Measurements from ENCODE around the gene NCAPH2.
"Not testable (repeated sequence)": the region's sequence is repeated elsewhere in the genome, so short reads cannot be mapped to it uniquely, and the experiment has no call there.

The NCAPH2 gene

GRCh38 chr22:50520184-50520583 lies 12.2 kb downstream of the NCAPH2 start:
- FAIRE-seq: not testable (repeated sequence)

GRCh38 chr22:50520826-50521453 lies 12.9 kb downstream of the NCAPH2 start:
- FAIRE-seq: no peak

GRCh38 chr22:50521710-50522109 lies 13.7 kb downstream of the NCAPH2 start:
- FAIRE-seq: no peak

GRCh38 chr22:50522208-50522805 lies 14.3 kb downstream of the NCAPH2 start:
- FAIRE-seq: no peak

- no peak for FAIRE-seq
These were observed 14.9 kb downstream of the NCAPH2 start for GRCh38 chr22:50522806-50523438.

GRCh38 chr22:50523458-50523805 lies 15.4 kb downstream of the NCAPH2 start:
- no peak for FAIRE-seq

GRCh38 chr22:50523806-50524675 lies 16.0 kb downstream of the NCAPH2 start:
- no peak for FAIRE-seq

- FAIRE-seq: no peak
These were observed 16.7 kb downstream of the NCAPH2 start for GRCh38 chr22:50524676-50525103.

GRCh38 chr22:50525104-50525857 lies 17.3 kb downstream of the NCAPH2 start, which contains the start of gene SCO2:
Gene SCO2, minus strand, starts transcription at chr22:50525598. Its CDS starts 1,187 bp downstream, at chr22:50524411.
- FAIRE-seq: no peak

GRCh38 chr22:50525858-50526107 lies 17.8 kb downstream of the NCAPH2 start:
- FAIRE-seq: no peak

- no peak for FAIRE-seq
These were observed 18.2 kb downstream of the NCAPH2 start for GRCh38 chr22:50526108-50526833.

- FAIRE-seq: no peak
These were observed 19.1 kb downstream of the NCAPH2 start for GRCh38 chr22:50526834-50527801.

GRCh38 chr22:50527921-50528681 lies 20.1 kb downstream of the NCAPH2 start:
- no peak for FAIRE-seq

GRCh38 chr22:50528682-50529415 lies 20.8 kb downstream of the NCAPH2 start:
- FAIRE-seq: no peak

- no peak for FAIRE-seq
These were observed 21.4 kb downstream of the NCAPH2 start for GRCh38 chr22:50529416-50529896.

- FAIRE-seq: no peak
These were observed 22.0 kb downstream of the NCAPH2 start, which contains the start of gene TYMP for GRCh38 chr22:50529897-50530579. Gene TYMP, minus strand, starts transcription at chr22:50530012. Its CDS starts 303 bp downstream, at chr22:50529709.

- no peak for FAIRE-seq
These were observed 22.5 kb downstream of the NCAPH2 start for GRCh38 chr22:50530580-50530876.

- no peak for FAIRE-seq
These were observed 23.0 kb downstream of the NCAPH2 start for GRCh38 chr22:50530877-50531545.

Measured in islet of Langerhans (tissue), 1 donor.